Endothelial cell (in vitro differentiated cells): ENCODE measurements around the gene ERCC6L2. TPM values are rescaled to one million over a fixed set of nuclear protein-coding genes. Genes with fewer than 3 reads are reported as not detected.

Source experiments
- DNase-seq: peaks from one replicate; pipeline ENCODE4 v3.0.0; 2021; ENCODE audit warnings: low spot score
- H3K27ac Mint-ChIP-seq: one replicate; pipeline ENCODE4 v1.8.0; 2021; ENCODE audit warnings: mixed read lengths, inconsistent platforms; ENCODE audit not compliant: unreplicated experiment
- H3K27me3 Mint-ChIP-seq: one replicate; pipeline ENCODE4 v1.8.0; 2021; ENCODE audit warnings: mild to moderate bottlenecking, moderate library complexity, mixed read lengths, inconsistent platforms; ENCODE audit not compliant: unreplicated experiment
- H3K36me3 Mint-ChIP-seq: one replicate; pipeline ENCODE4 v1.8.0; 2021; ENCODE audit warnings: mild to moderate bottlenecking, low read depth, mixed read lengths, inconsistent platforms; ENCODE audit not compliant: unreplicated experiment
- H3K4me1 Mint-ChIP-seq: one replicate; pipeline ENCODE4 v1.8.0; 2021; ENCODE audit warnings: mild to moderate bottlenecking, mixed read lengths, inconsistent platforms; ENCODE audit not compliant: unreplicated experiment
- H3K4me3 Mint-ChIP-seq: one replicate; pipeline ENCODE4 v1.8.0; 2021; ENCODE audit warnings: mild to moderate bottlenecking, mixed read lengths, inconsistent platforms; ENCODE audit not compliant: unreplicated experiment
- H3K9me3 Mint-ChIP-seq: one replicate; pipeline ENCODE4 v1.8.0; 2021; ENCODE audit warnings: mixed read lengths, inconsistent platforms; ENCODE audit not compliant: unreplicated experiment
- CTCF ChIP-seq: fragments of 200-600 bp; sonication (generic); IDR thresholded peaks from one replicate; pipeline ENCODE4 v1.5.0; 2021; ENCODE audit warnings: antibody characterized with exemption; ENCODE audit not compliant: unreplicated experiment
- total RNA-seq: library from RNA; stranded (reverse); fragmentation: NEBNext Ultra II Directional; extraction: Animal tissue kit (Norgen Biotek cat#: 25700); gene quantifications from one replicate; pipeline ENCODE4 v1.2.1, GENCODE V29; 2021; ENCODE audit not compliant: unreplicated experiment

The ERCC6L2 gene
- total RNA-seq, 1 donor from 2014 or later, result 40.5 TPM

GRCh38 chr9:95887926-95888497 lies 12.5 kb downstream of the ERCC6L2 start:
- Mint-ChIP-seq H3K4me1 (peaks cover 10% of the 10 kb centered on the region), H3K27ac (no peak overlapping the region), H3K36me3 (peaks cover 23% of the 10 kb centered on the region), H3K27me3 (no peaks in the 10 kb centered on the region), H3K9me3 (no peaks in the 10 kb centered on the region), H3K4me3 (no peak overlapping the region)
- TF ChIP-seq CTCF, result no peak
- no peak for DNase-seq

GRCh38 chr9:95890594-95890993 lies 15.1 kb downstream of the ERCC6L2 start:
- Mint-ChIP-seq H3K36me3 (peaks cover 12% of the 10 kb centered on the region), H3K27me3 (no peaks in the 10 kb centered on the region), H3K4me3 (no peak overlapping the region), H3K9me3 (no peaks in the 10 kb centered on the region), H3K4me1 (peaks cover 5% of the 10 kb centered on the region), H3K27ac (no peak overlapping the region)
- DNase-seq, result no peak
- no peak for TF ChIP-seq CTCF

GRCh38 chr9:95891067-95891671 lies 15.7 kb downstream of the ERCC6L2 start:
- no peak overlapping the region for H3K4me3 Mint-ChIP-seq

GRCh38 chr9:95892690-95893089 lies 17.2 kb downstream of the ERCC6L2 start:
- Mint-ChIP-seq H3K4me1 (no peaks in the 10 kb centered on the region), H3K27ac (no peak overlapping the region), H3K27me3 (no peaks in the 10 kb centered on the region), H3K4me3 (no peak overlapping the region), H3K36me3 (peaks cover 4% of the 10 kb centered on the region), H3K9me3 (no peaks in the 10 kb centered on the region)
- DNase-seq, result no peak
- no peak for TF ChIP-seq CTCF

More at GRCh38 chr9:95891067-95891671, 15.7 kb downstream of the ERCC6L2 start:
- H3K27me3 Mint-ChIP-seq, result no peaks in the 10 kb centered on the region
- no peak overlapping the region for H3K27ac Mint-ChIP-seq
- DNase-seq, result no peak
- peaks cover 12% of the 10 kb centered on the region for H3K36me3 Mint-ChIP-seq
- peaks cover 5% of the 10 kb centered on the region for H3K4me1 Mint-ChIP-seq
- TF ChIP-seq CTCF, result no peak
- no peaks in the 10 kb centered on the region for H3K9me3 Mint-ChIP-seq

- H3K27ac Mint-ChIP-seq, result no peak overlapping the region
- no peaks in the 10 kb centered on the region for H3K9me3 Mint-ChIP-seq
- no peak for DNase-seq
- no peak for TF ChIP-seq CTCF
- H3K27me3 Mint-ChIP-seq, result no peaks in the 10 kb centered on the region
- peaks cover 4% of the 10 kb centered on the region for H3K36me3 Mint-ChIP-seq
- no peaks in the 10 kb centered on the region for H3K4me1 Mint-ChIP-seq
- no peak overlapping the region for H3K4me3 Mint-ChIP-seq
These were observed 21.1 kb downstream of the ERCC6L2 start for GRCh38 chr9:95896580-95896979.
